Measurements from ENCODE around the gene ARHGEF28. TPM values are rescaled to one million over a fixed set of nuclear protein-coding genes. Genes with fewer than 3 reads are reported as not detected.
A peak's percentile ranks its signal among the peaks of the same experiment; 100 is the strongest.

ARHGEF28 gene
- polyA plus RNA-seq, 4 donors, result 13.7 to 55.9 (median 47.5) TPM

DNA sequence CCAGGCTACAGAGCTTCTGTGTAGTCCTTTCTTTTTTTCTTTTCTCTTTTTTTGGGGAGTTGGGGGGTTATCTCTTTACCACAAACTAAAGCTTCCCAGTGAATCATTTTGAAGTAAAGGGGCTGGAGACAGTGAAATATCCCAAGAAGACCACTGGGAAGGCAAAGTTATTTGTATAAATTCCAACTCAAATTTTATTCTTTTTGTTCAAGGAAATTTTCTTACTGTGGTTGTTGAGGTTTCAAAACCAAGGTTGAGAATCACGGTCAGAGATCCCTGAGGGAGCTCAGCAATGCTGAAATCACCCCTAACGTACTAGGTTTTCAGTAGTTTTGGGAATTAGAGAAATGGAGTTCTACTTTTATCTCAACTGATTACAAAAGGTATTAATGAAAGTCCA is 175.7 kb downstream of the ARHGEF28 start:
- DNase-seq (ENCODE audit: low read depth in 4 of 4, low spot score in 3 of 4), result no peak

DNA sequence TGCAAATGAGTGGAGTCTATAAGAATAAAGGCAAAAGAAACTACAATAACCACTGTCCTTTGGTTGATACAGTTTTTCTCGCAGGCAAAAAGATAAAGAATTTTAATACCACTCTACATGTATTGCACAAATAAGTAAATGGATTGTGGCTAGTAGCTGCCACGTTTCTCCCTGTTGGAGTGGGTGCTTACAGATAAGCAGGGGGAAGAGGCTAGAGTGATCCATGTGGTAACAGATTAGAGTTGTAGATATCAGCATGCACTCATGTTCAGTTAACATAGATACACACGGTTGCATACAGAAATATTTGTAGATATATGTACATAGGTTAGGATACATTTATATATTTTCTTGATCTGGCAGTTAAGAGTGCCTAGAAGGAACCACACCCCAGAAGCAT is 179.5 kb downstream of the ARHGEF28 start:
- no peak for DNase-seq (ENCODE audit: low read depth in 4 of 4, low spot score in 3 of 4)

DNA sequence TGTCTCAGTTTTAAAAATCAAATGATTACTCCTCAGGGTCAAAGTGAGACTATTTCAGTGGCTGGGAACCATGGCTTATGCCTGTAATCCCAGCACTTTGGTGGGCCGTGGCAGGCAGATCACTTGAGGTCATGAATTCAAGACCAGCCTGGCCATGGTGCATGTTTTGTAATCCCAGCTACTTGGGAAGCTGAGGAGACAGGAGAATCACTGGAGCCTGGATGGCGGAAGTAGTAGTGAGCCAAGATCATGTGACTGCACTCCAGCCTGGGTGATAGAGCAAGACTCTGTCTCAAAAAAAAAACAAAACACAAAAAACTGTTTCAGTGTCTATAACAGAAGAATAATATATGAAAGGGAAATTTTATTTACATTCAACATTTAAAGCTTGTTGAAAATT is 182.9 kb downstream of the ARHGEF28 start:
- no peak for DNase-seq (ENCODE audit: low read depth in 4 of 4, low spot score in 3 of 4)

DNA sequence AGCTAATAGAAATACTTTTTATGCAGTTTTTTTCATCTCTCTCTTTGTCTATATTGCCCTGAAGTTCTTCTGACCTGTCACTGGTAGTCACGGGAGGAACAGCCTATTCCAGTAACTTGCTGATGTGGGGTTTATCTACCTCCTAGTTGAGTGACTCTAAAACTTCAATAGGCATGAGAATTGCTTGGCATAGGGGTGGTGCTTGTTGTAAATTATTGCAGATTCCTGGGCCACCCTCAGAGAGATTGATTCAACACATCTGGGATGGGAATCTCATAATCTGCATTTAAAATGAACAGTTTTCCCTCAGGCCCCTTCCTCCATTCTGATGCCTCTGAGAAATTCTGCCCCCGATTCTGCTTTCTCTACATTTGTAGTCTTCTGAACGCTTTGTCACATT is 184.4 kb downstream of the ARHGEF28 start:
- DNase-seq (ENCODE audit: low read depth in 4 of 4, low spot score in 3 of 4), result no peak

DNA sequence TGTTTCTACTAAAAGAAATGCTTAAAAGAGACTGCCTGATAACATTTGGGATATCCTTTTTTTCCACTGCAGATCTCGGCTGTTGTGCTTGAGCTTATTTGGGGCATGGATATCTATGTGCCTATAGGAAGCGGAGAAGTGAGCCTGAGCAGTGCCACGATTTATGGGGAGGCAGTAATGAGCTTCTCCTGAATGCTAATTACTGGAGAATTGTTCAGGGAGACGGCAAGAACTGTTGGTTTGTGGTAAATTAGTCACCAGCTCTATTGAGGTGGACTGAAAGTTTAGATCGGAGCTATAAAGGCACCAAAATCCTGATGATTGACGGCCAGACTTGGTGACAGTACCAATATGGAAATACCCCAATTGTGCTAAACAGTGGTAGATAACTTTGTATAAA is 186.5 kb downstream of the ARHGEF28 start:
- DNase-seq (ENCODE audit: low read depth in 4 of 4, low spot score in 3 of 4), result no peak

DNA sequence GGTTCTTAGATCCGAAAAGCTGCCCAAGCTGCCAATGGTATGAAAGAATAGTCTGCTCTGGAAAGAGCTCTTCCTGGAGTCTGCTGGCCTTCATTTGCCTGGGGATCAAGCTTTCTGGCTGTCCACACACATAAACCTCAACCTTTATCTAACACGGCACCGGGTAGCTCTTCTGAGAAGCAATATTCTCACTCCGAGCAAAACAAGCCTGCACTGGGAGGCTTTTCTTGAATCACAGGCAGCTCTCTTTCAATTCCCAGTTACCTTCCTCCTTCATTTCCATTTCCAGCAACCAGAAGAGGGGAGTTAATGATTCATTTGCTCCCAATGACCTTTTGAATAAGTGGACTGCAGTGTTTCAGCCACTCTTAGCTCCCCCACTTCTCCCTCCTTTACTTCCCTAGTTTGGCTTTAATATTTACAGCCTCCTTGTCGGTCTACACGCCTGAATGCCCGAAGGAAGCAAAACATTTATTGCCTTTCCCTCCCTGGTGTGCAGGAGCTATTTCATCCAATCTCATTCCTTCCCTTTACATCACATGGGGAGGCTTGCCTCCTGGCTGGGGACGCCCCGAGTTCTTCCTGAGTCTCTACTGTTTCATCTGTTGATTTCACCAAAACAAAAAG is 187.1 kb downstream of the ARHGEF28 start:
- DNase-seq (ENCODE audit: low read depth in 4 of 4, low spot score in 3 of 4), result peak; percentile 72 to 87 (median 81)

DNA sequence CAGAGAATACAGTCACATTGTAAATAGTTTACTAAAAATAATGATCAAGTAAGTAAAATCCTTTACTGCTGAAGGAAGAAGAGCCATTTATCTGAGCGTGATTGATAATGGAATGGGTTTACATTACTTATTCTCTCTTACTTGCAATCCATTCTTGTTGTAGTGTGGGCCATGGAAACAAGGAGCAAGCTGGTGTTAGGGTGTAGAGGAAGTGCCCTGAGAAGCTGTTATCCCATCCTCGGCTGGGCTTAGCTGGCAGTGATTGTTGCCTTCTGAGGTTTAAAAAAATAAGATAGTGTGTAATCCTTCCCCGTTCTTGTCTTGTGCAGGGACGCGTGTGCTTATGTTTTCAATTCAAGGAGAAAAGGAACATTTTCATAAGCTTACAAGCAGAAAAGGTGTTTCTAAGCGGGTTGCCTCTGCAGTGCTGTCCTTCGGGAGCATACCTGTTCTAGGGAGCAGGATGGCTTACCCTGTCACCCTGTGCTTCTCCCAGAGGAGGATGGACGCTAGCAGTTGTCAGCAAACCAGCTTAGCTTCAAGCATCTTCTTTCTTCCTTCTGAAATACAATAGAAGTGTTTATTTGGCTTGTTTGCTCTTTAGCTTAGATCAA is 188.3 kb downstream of the ARHGEF28 start:
- no peak for DNase-seq (ENCODE audit: low read depth in 4 of 4, low spot score in 3 of 4)

DNA sequence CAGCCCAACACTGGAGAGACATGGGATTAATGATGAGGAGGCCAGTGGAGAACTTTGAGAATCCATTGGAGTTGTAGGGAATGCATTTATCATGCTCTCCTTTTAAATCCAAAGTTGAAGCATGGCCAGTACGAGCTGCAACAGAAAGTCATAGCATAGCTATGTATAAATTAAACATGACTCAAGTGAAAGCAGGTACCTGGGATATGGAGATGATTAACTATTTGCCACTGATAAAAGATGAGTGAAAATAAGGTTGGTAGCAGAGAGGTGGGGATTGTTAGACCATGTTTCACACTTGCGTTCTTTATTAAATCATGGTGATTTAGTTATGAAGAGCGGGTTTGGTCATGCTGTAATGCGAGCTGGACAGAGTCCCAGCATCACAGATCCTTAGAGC is 189.6 kb downstream of the ARHGEF28 start:
- no peak for DNase-seq (ENCODE audit: low read depth in 4 of 4, low spot score in 3 of 4)

DNA sequence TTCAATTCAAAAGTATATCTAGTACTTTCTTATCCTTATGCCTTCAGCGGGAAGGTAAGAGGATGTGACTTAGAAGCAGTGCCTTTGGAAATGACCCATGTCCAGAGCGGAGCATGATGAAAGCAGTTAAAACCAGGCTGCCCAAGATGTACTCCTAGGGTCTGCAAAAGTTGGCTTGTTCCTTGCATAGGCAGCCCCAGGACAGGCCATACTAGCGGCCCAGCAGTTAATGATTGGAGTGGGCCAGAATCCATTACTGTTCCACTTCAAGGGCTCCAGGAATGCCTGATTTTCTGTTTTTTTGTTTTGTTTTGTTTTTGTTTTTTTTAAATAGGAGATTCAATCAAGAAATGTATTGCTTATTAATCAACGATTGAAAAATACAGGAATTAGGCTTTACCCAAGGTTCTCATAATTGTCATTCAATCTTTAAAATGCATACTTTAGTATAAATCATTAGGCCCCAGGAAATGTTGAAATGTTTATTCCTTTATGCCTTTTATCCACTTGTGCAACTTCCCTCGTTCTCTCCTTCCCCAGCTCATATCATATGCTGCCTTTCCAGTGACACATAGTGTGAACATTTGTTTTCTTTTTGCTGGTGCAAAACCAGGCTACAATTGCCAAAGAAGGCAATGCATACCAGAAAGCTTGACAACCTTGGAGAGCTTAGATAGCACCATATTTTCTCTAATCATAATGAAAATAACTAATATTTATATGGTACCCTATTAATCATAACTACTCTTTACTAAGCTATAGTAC is 190.8 kb downstream of the ARHGEF28 start:
- DNase-seq (ENCODE audit: low read depth in 4 of 4, low spot score in 3 of 4), result no peak

DNA sequence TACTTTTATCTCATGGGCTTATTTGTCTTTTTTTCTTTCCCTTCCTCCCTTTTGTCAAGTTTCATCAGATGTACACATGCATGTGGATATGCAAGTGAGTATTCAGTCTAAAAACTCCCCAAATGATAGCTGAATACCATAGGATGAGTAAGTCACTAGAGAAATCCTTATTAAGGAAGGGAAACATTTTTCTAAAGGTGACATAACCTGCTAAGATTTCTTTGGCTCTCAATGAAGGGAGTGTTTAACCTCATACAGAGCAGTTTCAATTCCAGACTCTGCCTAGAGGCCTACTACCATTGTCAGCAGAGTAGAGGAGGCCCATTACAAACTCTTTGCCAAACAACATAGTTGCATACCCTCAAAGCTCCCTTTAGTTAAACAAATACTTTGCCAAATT is 192.4 kb downstream of the ARHGEF28 start:
- no peak for DNase-seq (ENCODE audit: low read depth in 4 of 4, low spot score in 3 of 4)

DNA sequence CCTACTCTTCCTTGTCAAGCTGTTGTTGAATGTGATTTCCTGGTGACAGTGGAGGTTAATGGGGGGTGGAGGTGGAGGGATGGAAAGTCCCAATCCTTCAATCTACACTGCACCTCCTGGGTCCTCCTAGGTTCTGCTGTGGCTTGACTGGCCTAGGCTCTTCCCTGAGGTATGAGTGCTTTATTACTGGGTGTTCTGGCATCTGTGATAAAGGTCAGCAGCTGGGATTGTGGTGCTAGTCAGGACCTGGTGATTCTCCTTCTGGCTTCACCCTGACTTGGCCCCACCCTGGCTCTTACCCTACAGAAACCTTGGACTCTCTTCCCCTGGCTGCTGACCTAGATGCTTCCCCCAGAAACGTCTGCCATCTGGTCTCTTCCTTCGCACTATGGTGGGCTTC is 194.3 kb downstream of the ARHGEF28 start:
- DNase-seq (ENCODE audit: low read depth in 4 of 4, low spot score in 3 of 4), result no peak

DNA sequence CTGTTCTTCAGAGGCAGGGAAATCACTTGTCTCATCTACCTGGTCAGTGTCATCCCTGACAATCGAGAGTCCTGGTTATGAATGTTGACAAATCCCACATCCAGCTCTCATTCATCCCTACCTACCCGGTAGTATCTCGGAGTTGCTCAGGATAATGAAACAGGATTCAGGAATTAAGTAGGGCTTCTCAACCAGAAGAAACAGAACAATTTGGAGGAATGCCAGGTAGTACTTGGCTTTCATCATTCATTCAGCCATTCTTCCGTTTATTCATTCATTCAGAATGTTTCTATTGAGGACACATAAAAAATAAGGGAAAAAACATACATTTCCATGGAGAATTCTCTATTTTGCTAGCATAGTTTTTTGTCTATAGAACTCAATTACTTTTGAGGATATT is 195.0 kb downstream of the ARHGEF28 start:
- no peak for DNase-seq (ENCODE audit: low read depth in 4 of 4, low spot score in 3 of 4)

DNA sequence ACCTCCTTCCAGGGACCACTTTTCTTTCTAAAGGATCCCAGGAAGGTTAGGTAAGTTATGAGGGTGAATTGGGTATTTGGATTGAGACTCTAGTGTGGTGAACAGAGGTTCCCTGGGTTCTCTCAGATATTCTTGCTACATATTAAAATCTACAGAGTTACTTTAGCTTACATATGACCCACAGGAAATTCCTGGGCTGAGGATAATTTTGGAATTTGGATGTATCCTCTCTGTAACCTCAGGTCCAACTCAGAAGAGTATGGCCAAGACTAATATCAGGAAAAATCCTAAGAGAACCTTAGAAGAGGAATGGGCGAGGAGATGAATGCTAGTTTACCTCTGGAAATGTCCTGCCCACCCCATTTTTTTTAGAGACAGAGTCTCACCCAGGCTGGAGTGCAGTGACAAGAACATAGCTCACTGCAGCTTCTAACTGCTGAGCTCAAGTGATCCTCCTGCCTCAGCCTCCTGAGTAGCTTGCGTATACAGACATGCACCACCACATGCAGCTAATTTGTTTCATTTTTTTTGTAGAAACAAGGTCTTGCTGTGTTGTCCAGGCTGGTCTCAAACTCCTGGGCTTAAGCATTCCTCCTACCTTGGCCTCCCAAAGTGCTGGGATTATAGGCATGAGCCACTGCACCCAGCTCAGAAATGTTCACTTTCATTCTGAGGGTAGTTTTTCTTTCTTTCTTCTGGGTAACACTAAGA is 196.4 kb downstream of the ARHGEF28 start:
- DNase-seq (ENCODE audit: low read depth in 4 of 4, low spot score in 3 of 4), result no peak

DNA sequence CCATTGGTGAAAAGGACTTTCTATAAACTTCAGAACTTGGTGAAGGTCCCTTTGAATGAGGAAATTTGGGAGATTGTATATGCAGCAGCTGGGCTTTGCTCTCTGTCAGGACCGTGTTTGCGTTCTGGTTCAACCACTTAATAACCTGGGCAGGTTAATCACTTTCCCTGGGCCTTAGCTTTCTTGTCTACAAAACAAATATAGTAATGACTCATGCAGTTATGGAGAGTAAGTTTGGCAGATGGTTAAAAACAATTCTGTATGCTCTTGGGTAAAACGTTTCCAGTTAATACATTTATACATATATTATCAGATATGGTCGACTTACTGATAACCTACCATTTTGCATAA is 197.0 kb downstream of the ARHGEF28 start:
- DNase-seq (ENCODE audit: low read depth in 4 of 4, low spot score in 3 of 4), result no peak

DNA sequence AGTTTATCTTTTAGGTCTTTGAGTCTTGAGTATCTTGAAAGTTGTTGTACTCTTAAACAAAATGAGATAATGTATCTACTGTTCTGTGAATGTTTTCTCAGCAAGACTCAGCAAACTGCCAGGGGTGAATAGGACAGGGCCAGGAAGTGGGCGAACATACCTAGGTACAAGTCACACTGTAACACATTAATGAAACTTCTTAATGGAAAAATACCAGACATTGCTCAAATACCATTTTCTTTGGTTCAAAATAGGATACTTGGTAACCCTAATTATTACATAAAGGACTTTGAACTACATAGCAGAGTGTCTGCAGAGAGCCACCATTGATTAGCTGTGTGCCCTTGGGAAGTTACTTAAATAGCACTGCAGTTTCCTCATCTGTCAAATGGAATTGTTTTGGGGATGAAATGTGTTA is 197.5 kb downstream of the ARHGEF28 start:
- DNase-seq (ENCODE audit: low read depth in 4 of 4, low spot score in 3 of 4), result no peak

DNA sequence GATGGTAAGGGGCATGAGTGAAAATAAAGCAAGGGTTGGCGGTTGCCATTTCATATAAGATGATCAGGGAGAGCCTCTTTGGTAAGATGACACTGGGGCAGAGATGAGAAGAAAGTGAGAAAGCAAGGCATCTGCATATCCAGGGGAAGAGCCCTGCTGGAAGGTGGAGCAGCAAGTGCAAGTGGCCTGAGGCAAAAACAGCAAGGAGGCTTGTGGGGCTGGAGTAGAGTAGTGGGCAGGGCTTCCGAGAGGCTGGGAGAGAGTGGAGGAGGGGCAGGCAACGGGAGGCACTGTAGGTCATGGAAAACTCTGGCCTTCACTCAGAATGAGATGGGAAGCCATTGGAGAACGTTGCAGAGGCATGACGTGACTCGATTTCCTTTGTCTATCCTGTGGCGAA is 199.2 kb downstream of the ARHGEF28 start:
- no peak for DNase-seq (ENCODE audit: low read depth in 4 of 4, low spot score in 3 of 4)

DNA sequence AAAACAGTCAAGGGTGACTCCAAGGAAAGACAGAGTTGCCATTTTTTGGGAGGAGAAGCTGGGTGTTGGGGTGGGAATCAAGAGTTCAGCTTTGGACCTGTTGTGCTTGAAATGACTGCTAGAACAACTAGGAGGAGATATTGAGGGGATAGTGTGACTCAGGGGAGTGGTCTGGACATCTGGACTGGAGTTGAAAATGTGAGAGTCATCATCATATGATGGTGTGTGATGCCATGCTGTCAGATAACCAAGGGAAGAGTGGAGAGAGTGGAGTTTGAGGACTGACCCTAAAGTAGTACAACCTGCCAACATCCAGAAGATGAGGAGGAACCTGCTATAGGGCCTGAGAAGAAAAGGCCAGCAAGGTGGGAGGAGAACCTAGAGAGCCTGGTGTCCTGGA is 199.7 kb downstream of the ARHGEF28 start:
- no peak for DNase-seq (ENCODE audit: low read depth in 4 of 4, low spot score in 3 of 4)

DNA sequence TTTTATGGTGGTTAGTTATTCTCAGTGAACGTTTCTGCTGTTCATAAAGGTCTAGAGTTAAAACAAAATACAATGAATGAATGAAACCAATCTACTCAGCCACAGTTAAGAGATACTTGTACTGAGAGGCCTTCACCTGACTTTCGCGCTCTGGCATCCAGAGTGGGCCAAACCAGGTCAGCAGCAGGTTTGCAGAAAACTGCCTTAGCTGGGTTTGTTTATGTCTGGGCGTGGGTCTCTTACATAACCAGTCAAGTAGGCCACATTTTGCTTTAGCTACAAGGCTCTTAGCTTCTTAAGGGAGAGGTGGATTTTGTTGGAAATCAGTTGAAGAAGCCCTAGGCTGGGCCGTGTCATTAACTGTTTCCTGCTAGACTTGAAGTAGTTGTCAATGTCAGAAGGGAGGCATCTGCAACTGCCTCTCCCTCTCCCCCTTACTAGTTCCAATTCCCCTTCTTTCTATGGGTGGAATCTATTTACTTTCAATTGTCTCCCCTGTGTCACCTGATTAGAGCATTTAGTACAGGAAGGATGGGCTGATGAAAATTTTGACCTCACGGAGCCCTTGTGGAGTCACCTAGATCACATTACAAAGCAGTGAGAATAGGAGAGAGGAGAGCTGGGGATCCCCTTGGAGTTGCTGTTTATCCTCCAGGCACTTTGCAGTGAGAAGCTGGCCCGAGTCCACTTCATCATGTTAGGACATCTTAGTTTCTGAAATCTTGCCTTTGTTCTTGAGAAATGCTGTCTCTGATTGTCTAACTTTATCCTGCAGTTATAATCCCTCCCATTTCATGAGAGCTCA is 200.5 kb downstream of the ARHGEF28 start:
- no peak for DNase-seq (ENCODE audit: low read depth in 4 of 4, low spot score in 3 of 4)

DNA sequence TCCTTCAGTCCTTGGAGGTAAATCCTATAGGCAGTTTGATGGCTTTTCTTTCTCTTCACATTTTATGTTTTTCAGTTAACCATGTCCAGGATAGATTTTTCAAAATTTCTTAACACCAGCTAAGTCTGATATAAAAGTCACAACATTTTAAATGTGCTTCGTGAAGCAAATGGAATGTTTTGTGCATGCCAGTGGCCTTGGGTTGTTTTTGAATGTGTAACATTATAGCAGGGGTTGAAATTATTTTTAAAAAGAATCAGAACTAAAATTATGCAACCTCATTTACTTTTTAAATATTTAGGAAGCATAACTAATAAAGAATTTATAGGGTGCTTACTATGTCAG is 201.1 kb downstream of the ARHGEF28 start:
- no peak for DNase-seq (ENCODE audit: low read depth in 4 of 4, low spot score in 3 of 4)

DNA sequence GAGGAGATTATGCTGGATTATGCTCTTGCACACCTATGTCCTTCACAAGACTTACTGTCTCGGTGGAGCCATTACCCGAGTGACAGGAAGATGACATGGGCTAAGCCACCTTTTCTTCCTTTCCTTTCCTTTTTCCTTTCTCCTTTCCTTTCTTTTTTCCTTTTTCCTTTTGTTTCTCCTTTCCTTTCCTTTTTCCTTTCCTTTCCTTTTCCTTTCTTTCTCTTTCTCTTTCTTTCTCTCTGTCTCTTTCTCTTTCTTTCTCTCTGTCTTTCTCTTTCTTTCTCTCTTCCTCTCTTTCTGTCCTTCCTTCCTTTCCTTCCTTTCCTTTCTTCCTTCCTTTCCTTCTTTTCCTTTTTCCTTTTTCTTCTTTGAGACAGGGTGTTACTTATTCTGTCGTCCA is 202.5 kb downstream of the ARHGEF28 start:
- DNase-seq (ENCODE audit: low read depth in 4 of 4, low spot score in 3 of 4), result no peak

DNA sequence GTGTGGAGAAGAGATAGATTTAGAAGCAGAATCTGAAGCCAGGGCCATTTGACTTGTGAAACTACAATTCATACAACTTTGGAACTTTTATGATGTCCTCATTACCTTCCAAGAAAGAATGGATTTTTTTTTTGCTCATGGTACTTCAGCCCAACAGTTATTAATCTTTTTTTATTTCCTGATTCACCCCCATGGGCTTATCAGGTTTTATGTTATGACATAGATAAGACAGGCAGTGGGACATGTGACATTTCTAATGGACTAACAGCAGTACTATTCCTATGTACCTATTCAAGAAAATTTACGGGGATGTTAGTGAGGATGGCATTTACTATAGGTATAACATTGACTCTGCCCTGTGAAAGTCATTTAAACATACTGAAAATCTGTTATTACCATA is 204.7 kb downstream of the ARHGEF28 start:
- no peak for DNase-seq (ENCODE audit: low read depth in 4 of 4, low spot score in 3 of 4)

Data from left renal pelvis (tissue), 4 donors.